Right cardiac atrium (tissue), 5 donors: ENCODE data around the gene LKAAEAR1. TPM values are rescaled to one million over a fixed set of nuclear protein-coding genes. Genes with fewer than 3 reads are reported as not detected.
A peak's percentile ranks its signal among the peaks of the same experiment; 100 is the strongest.
"Not testable (repeated sequence)": the region's sequence is repeated elsewhere in the genome, so short reads cannot be mapped to it uniquely, and the experiment has no call there.

ENCODE experiments used
- ATAC-seq, 2 donors: fragments of 200-7000 bp; cut with Tn5 transposase; one replicate each; pipeline versions ENCODE4 v1.8.0 to v1.9.1; 2020; ENCODE audit warnings: moderate library complexity in 2 of 2, mild to moderate bottlenecking in 1 of 2
- DNase-seq, 3 donors: peaks; one replicate each; pipeline ENCODE4 v3.0.0-alpha.2; 2020
- H3K27ac ChIP-seq: one replicate; pipeline ENCODE4 v1.5.1; 2013; ENCODE audit warnings: mild to moderate bottlenecking, low read length, control low read depth, moderate library complexity
- H3K27me3 ChIP-seq: one replicate; pipeline ENCODE4 v1.6.1; 2013; ENCODE audit not compliant: control insufficient read depth, insufficient read depth
- H3K4me1 ChIP-seq: one replicate; pipeline ENCODE4 v1.6.1; 2013; ENCODE audit warnings: low read length; ENCODE audit not compliant: control insufficient read depth, insufficient read depth
- H3K4me3 ChIP-seq: one replicate; pipeline ENCODE4 v1.5.1; 2013; ENCODE audit warnings: low read length, control low read depth
- H3K9me3 ChIP-seq: one replicate; pipeline ENCODE4 v1.6.1; 2013; ENCODE audit warnings: low read length; ENCODE audit not compliant: control insufficient read depth
- WGBS: extraction: QIAGEN DNeasy Blood & Tissue Kit; methylation state at CpG from one replicate; pipeline ENCODE4 v1.1.7; 2013; 5-methylcytosine and 5-hydroxymethylcytosine counted together
- intact Hi-C, 4 donors: fragments of 100-400 bp; cut with DNase I; formaldehyde crosslinking; loops; one replicate each; pipeline versions ENCODE4 v1.11.0 to v1.14.0; 2022 to 2023
- polyA plus RNA-seq: library from polyadenylated mRNA; stranded (reverse); fragments of 200-250 nt; gene quantifications from one replicate; pipeline ENCODE4 v1.2.3, GENCODE V29; 2013
- total RNA-seq, 4 donors: library from RNA; stranded (reverse); fragmentation: NEBNext Ultra II Directional; extraction: Animal tissue kit (Norgen Biotek cat#: 25700); gene quantifications; one replicate each; pipeline ENCODE4 v1.2.1, GENCODE V29; 2021
- donor health status: healthy with polysubstance abuse.
- donor health status: DM: no; HTN: yes; CAD: no.
- donor health status: DM: no; HTN: no; CAD: no.
- donor health status: DM: no; HTN: yes; CAD: no; lungs with severe emphysema.
- donor health status: DM: yes; HTN: yes; CAD: no.

LKAAEAR1 gene
- total and polyA plus RNA-seq, 5 donors: 0.29 to 0.65 (median 0.45) TPM; not detected in 1

- intact Hi-C loops: no loop called here
- ATAC-seq (no peak), DNase-seq (no peak)
- no peaks in the 10 kb centered on the region for H3K4me1 ChIP-seq
- H3K27ac ChIP-seq: no peak overlapping the region
- no peaks in the 10 kb centered on the region for H3K9me3 ChIP-seq
- WGBS: 46% methylated on average over 9 of the region's 9 CpGs
- no peaks in the 10 kb centered on the region for H3K27me3 ChIP-seq
- H3K4me3 ChIP-seq: no peak overlapping the region
Measured at GRCh38 chr20:64093013-64093503, 8.9 kb upstream of the LKAAEAR1 start.

- H3K27ac ChIP-seq: no peak overlapping the region
- no peak for DNase-seq
- no peaks in the 10 kb centered on the region for H3K9me3 ChIP-seq
- no peaks in the 10 kb centered on the region for H3K4me1 ChIP-seq
- WGBS: 54% methylated on average over 27 of the region's 27 CpGs
- no peak for ATAC-seq
- H3K27me3 ChIP-seq: no peaks in the 10 kb centered on the region
- intact Hi-C loops: no loop called here
- no peak overlapping the region for H3K4me3 ChIP-seq
Measured at GRCh38 chr20:64092258-64093012, 8.2 kb upstream of the LKAAEAR1 start.

- Histone ChIP-seq H3K4me1 (no peaks in the 10 kb centered on the region), H3K27ac (no peak overlapping the region), H3K9me3 (no peaks in the 10 kb centered on the region), H3K4me3 (no peak overlapping the region), H3K27me3 (no peaks in the 10 kb centered on the region)
- WGBS: 23% methylated on average over 16 of the region's 16 CpGs
- no peak for DNase-seq
- intact Hi-C loops: no loop called here
- ATAC-seq: peak in 1 of 2 donors; percentile 18
Measured at GRCh38 chr20:64091770-64092169, 7.6 kb upstream of the LKAAEAR1 start.

- Histone ChIP-seq H3K9me3 (no peaks in the 10 kb centered on the region), H3K4me3 (no peak overlapping the region), H3K27me3 (no peaks in the 10 kb centered on the region), H3K4me1 (no peaks in the 10 kb centered on the region), H3K27ac (no peak overlapping the region)
- peak in 1 of 2 donors; percentile 11 for ATAC-seq
- intact Hi-C loops: no loop called here
- 73% methylated on average over 19 of the region's 19 CpGs for WGBS
- no peak for DNase-seq
Measured at GRCh38 chr20:64091340-64091739, 7.1 kb upstream of the LKAAEAR1 start.

GRCh38 chr20:64090165-64090564 lies 6.0 kb upstream of the LKAAEAR1 start:
- no peak for ATAC-seq
- intact Hi-C loops: no loop called here
- Histone ChIP-seq H3K4me1 (no peaks in the 10 kb centered on the region), H3K27ac (no peak overlapping the region), H3K27me3 (no peaks in the 10 kb centered on the region), H3K4me3 (no peak overlapping the region), H3K9me3 (no peaks in the 10 kb centered on the region)
- DNase-seq: no peak
- WGBS: 51% methylated on average over 10 of the region's 10 CpGs

- H3K4me1 ChIP-seq, H3K4me3 ChIP-seq, H3K27ac ChIP-seq, H3K9me3 ChIP-seq, intact Hi-C loops, H3K27me3 ChIP-seq, ATAC-seq: not testable (repeated sequence)
- DNase-seq: peak in 1 of 3 donors; percentile 34
Measured at GRCh38 chr20:64088586-64088985, 4.4 kb upstream of the LKAAEAR1 start.

GRCh38 chr20:64087226-64087825 lies 3.1 kb upstream of the LKAAEAR1 start:
- H3K9me3 ChIP-seq, DNase-seq, H3K4me1 ChIP-seq, H3K27me3 ChIP-seq, H3K4me3 ChIP-seq, ATAC-seq, intact Hi-C loops, H3K27ac ChIP-seq: not testable (repeated sequence)
- WGBS: 97% methylated on average over 6 of the region's 36 CpGs

- H3K4me1 ChIP-seq: no peaks in the 10 kb centered on the region
- WGBS: 93% methylated on average over 10 of the region's 11 CpGs
- ATAC-seq: no peak
- no peaks in the 10 kb centered on the region for H3K27me3 ChIP-seq
- H3K9me3 ChIP-seq: no peaks in the 10 kb centered on the region
- DNase-seq: no peak
- intact Hi-C loops: no loop called here
- no peak overlapping the region for H3K4me3 ChIP-seq
- no peak overlapping the region for H3K27ac ChIP-seq
Measured at GRCh38 chr20:64086801-64087200, 2.6 kb upstream of the LKAAEAR1 start.

GRCh38 chr20:64084685-64085152 lies 521 bp upstream of the LKAAEAR1 start:
- Histone ChIP-seq H3K4me1 (no peaks in the 10 kb centered on the region), H3K27me3 (no peaks in the 10 kb centered on the region), H3K27ac (no peak overlapping the region), H3K9me3 (no peaks in the 10 kb centered on the region), H3K4me3 (no peak overlapping the region)
- ATAC-seq: no peak
- intact Hi-C loops: loop anchor here in 1 of 4 donors (5.0 kb wide), 1 partner anchor 38 kb away; no protein-coding TSS in a partner anchor
- WGBS: 12% methylated on average over 23 of the region's 23 CpGs
- peak in 1 of 3 donors; percentile 47 for DNase-seq

GRCh38 chr20:64083378-64083803 lies 807 bp downstream of the LKAAEAR1 start:
- H3K27ac ChIP-seq: no peak overlapping the region
- ATAC-seq (peak; percentile 44 to 48), DNase-seq (peak; percentile 77 to 93 (median 89))
- H3K4me1 ChIP-seq: no peaks in the 10 kb centered on the region
- intact Hi-C loops: loop anchor here in 1 of 4 donors (5.0 kb wide), 1 partner anchor 39 kb away; no protein-coding TSS in a partner anchor
- WGBS: under 1% methylated on average over 52 of the region's 52 CpGs
- H3K4me3 ChIP-seq: peak overlapping the region; percentile 71
- H3K27me3 ChIP-seq: no peaks in the 10 kb centered on the region
- no peaks in the 10 kb centered on the region for H3K9me3 ChIP-seq

GRCh38 chr20:64082820-64083377 lies 1.3 kb downstream of the LKAAEAR1 start:
- ATAC-seq (no peak), DNase-seq (peak in 1 of 3 donors; percentile 41)
- 20% methylated on average over 13 of the region's 13 CpGs for WGBS
- no peak overlapping the region for H3K27ac ChIP-seq
- H3K27me3 ChIP-seq: no peaks in the 10 kb centered on the region
- peak overlapping the region; percentile 71 for H3K4me3 ChIP-seq
- intact Hi-C loops: loop anchor here in 1 of 4 donors (5.0 kb wide), 1 partner anchor 39 kb away; no protein-coding TSS in a partner anchor
- H3K9me3 ChIP-seq: no peaks in the 10 kb centered on the region
- no peaks in the 10 kb centered on the region for H3K4me1 ChIP-seq
